ENCODE measurements around the gene FBLN7. TPM values are rescaled to one million over a fixed set of nuclear protein-coding genes. Genes with fewer than 3 reads are reported as not detected.

Gene FBLN7
- total RNA-seq, 2 donors from 2014 or later: 0.86 to 3.5 TPM

DNA sequence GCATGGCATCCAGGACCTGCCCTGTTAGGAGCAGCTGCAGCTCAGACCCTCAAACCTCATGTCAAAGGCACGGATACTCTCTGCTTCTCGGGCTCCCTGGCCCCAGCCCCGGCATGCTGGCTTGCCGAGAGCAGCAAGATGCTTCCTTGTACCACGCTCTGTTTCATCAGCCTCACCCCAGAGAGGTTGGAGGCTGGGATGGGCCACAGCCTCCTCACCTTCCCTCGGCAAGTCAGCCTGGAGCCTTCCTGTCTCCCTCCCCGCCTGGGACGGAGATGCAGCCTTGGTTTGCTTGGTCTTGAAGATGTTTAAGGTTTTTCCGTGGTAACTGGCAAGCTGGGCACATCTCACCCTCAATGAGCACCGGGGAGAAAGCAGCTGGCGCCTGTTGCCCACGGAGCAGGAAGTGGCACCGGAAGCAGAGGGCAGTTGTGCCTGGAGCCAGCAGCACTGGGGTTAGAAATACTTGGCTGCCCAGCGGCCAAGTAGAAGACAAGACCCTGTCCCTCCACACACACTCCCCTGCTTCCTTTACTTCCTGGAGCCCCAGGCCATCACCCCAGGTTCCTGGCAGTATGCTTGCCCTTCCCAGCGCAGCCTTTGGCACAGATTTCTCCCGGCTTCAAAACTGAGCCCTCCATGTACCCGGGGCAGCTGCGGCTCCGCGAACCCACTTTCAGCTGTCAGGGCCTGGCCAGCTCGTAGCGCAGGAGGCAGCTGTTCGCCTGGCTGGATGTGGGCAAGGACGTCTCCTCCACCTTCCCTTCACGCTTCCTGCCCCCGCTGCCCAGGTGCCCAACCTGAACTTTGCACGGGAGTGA is 17.4 kb downstream of the FBLN7 start:
- TF ChIP-seq, protein P1, sequence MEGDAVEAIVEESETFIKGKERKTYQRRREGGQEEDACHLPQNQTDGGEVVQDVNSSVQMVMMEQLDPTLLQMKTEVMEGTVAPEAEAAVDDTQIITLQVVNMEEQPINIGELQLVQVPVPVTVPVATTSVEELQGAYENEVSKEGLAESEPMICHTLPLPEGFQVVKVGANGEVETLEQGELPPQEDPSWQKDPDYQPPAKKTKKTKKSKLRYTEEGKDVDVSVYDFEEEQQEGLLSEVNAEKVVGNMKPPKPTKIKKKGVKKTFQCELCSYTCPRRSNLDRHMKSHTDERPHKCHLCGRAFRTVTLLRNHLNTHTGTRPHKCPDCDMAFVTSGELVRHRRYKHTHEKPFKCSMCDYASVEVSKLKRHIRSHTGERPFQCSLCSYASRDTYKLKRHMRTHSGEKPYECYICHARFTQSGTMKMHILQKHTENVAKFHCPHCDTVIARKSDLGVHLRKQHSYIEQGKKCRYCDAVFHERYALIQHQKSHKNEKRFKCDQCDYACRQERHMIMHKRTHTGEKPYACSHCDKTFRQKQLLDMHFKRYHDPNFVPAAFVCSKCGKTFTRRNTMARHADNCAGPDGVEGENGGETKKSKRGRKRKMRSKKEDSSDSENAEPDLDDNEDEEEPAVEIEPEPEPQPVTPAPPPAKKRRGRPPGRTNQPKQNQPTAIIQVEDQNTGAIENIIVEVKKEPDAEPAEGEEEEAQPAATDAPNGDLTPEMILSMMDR (IDR thresholded peaks at IDR 0.05): no peak
- Histone ChIP-seq H3K27ac (no peak overlapping the region), H3K4me3 (no peak overlapping the region), H3K27me3 (no peaks in the 10 kb centered on the region), H3K9me3 (no peaks in the 10 kb centered on the region), H3K36me3 (no peaks in the 10 kb centered on the region), H3K4me1 (no peaks in the 10 kb centered on the region)
- no peak for DNase-seq (ENCODE audit: low spot score)

DNA sequence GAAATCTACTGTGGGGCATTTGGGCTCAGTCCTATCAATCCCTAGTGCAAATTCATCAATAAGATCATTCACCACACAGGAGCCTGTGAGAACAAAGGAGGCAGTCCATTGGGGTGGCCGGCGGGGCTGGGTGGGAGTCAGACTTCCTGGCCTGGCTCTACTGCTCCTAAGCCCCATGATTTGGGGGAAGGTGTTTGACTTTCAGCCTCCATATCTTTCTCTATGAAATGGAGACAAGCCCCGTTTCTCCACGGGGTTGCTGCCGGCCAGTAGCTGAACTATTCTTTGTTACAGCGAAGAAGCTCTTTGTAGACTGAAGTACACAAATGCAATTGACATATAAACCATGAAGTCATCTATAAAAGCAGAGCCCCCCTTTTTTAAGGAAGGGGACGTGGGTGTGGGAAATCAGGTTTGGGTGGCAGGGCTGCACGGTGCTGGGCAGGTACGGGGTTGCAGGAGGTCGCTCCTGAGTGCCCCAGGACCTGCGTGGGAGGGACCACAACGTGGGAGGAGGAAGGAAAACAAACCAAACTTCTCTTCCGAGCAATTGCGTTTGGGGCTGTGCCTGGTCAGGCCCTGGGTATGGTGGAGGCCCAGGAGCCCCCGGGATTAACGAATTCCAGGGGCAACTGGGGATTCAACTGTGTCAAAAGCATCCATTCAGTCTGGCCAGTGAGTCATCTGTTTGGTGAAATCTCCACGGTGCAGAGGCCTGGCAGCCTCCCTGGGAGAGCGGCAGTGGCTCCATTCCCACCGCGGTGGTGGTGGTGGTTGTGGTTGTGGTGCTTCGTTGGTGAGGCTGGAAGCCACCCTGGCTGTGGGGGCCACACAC is 18.2 kb downstream of the FBLN7 start:
- no peaks in the 10 kb centered on the region for H3K27me3 ChIP-seq
- no peaks in the 10 kb centered on the region for H3K36me3 ChIP-seq
- DNase-seq (ENCODE audit: low spot score): no peak
- H3K4me3 ChIP-seq: no peak overlapping the region
- H3K4me1 ChIP-seq: no peaks in the 10 kb centered on the region
- H3K9me3 ChIP-seq: no peaks in the 10 kb centered on the region
- TF ChIP-seq, protein P1 (IDR thresholded peaks at IDR 0.05): no peak
- H3K27ac ChIP-seq: no peak overlapping the region

DNA sequence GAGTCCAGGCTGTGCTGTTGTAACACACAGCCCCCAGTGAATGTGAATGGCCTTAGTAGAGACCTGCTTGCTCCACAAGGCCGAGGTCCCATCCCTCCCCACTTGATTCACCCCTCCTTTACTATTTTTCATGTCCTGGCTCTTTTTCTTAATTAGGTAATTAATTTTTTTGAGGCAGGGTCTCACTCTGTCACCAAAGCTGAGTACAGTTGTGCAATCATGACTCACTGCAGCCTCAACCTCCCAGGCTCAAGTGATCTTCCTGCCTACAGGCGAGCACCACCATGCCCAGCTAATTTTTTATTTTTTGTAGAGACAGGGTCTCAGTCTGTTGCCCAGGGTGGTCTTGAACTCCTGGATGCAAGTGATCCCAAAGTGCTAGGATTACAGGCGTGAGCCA is 19.3 kb downstream of the FBLN7 start:
- Histone ChIP-seq H3K4me3 (no peak overlapping the region), H3K4me1 (no peaks in the 10 kb centered on the region), H3K27me3 (no peaks in the 10 kb centered on the region), H3K27ac (no peak overlapping the region), H3K36me3 (no peaks in the 10 kb centered on the region), H3K9me3 (no peaks in the 10 kb centered on the region)
- TF ChIP-seq, protein P1 (IDR thresholded peaks at IDR 0.05): no peak
- DNase-seq (ENCODE audit: low spot score): no peak

DNA sequence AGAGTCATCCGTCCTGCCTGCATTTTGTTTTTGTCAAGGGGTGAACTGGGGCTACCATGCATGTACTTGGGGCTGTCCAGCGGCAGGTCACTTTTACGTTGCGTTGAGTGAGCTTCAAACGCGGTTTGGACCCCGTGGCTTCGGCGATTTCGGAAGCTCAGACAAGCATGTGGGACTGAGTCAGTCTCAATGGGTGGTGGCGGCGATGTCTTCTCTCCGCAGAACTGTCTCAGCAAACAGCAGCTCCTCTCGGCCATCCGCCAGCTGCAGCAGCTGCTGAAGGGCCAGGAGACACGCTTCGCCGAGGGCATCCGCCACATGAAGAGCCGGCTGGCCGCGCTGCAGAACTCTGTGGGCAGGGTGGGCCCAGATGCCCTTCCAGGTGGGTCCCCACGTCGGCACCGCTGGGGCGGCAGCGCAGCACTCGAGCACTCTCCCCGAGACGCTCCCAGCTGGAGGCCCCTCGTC is 21.3 kb downstream of the FBLN7 start:
- Histone ChIP-seq H3K9me3 (no peaks in the 10 kb centered on the region), H3K4me1 (no peaks in the 10 kb centered on the region), H3K27me3 (no peaks in the 10 kb centered on the region), H3K27ac (no peak overlapping the region), H3K36me3 (no peaks in the 10 kb centered on the region), H3K4me3 (no peak overlapping the region)
- TF ChIP-seq, protein P1 (IDR thresholded peaks at IDR 0.05): no peak
- no peak for DNase-seq (ENCODE audit: low spot score)

DNA sequence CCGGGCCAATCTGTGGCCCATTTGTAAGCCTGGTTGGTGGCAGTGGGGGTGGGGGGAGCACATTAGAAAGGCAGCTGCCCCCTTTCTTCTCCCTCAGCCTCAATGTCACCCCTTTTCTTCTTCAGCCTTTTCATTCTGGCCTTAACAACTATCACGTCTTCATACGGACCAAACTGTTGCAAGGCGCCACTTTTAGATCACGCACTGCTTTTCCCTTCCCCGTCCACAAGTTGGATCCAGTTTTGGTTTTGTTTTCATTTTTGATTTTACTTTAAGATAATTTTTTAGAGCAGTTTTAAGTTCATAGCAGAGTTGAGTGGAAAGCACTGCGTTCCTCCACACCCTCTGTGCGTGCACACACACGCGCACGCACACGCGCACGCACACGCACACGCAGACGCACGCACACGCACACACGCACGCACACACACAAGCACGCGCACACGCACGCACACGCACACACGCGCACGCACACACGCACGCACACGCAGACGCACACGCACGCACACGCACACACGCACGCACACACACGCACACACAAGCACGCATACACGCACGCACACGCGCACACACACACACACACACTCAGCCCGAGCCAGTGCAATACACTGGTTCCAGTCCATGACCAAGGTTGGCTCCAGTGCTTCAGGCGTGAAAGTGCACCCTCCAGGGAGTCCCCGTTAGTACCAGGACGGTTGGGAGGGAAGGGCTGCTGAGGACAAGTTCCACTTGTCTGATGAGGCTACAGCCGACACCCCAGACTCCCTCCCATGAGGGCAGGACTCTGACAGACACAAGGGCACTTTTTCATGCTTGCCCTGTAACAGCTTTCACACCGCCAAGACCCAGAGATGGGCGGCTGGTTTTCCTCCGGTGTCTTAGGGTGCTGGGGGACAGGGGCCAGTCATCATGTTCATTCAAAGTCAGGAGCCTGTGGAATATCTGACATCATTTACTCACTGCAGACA is 22.4 kb downstream of the FBLN7 start:
- Histone ChIP-seq H3K4me3 (no peak overlapping the region), H3K27ac (no peak overlapping the region), H3K9me3 (no peaks in the 10 kb centered on the region), H3K36me3 (no peaks in the 10 kb centered on the region), H3K27me3 (no peaks in the 10 kb centered on the region), H3K4me1 (no peaks in the 10 kb centered on the region)
- TF ChIP-seq, protein P1 (IDR thresholded peaks at IDR 0.05): no peak
- DNase-seq (ENCODE audit: low spot score): no peak
